Amygdala (tissue), 56 donors: ENCODE results near the gene KAT2B.
A peak's percentile ranks its signal among the peaks of the same experiment; 100 is the strongest.

ENCODE experiments used
- DNase-seq, 56 donors: peaks; one replicate each; lab custom pipeline; 2025; lab: John Stamatoyannopoulos, UW

KAT2B gene

GRCh38 chr3:20137647-20138046 lies 97.4 kb downstream of the KAT2B start:
- DNase-seq, result no peak

GRCh38 chr3:20140881-20141280 lies 100.6 kb downstream of the KAT2B start:
- DNase-seq, result no peak

GRCh38 chr3:20141316-20141715 lies 101.1 kb downstream of the KAT2B start:
- peak in 3 of 56 donors; percentile 0 to 32 (median 5) for DNase-seq

GRCh38 chr3:20141851-20142250 lies 101.6 kb downstream of the KAT2B start:
- peak in 52 of 56 donors; percentile 9 to 90 (median 61) for DNase-seq

- DNase-seq, result no peak
Measured at GRCh38 chr3:20142517-20142916, 102.3 kb downstream of the KAT2B start.

- DNase-seq, result no peak
Measured at GRCh38 chr3:20143519-20143918, 103.3 kb downstream of the KAT2B start.

GRCh38 chr3:20145874-20146273 lies 105.6 kb downstream of the KAT2B start:
- DNase-seq, result no peak

GRCh38 chr3:20146301-20146700 lies 106.1 kb downstream of the KAT2B start:
- DNase-seq, result no peak

GRCh38 chr3:20147361-20147760 lies 107.1 kb downstream of the KAT2B start:
- DNase-seq, result no peak

GRCh38 chr3:20148466-20148865 lies 108.2 kb downstream of the KAT2B start:
- DNase-seq, result no peak

GRCh38 chr3:20154078-20154477 lies 113.8 kb downstream of the KAT2B start:
- DNase-seq, result no peak

- DNase-seq, result no peak
Measured at GRCh38 chr3:20154928-20155327, 114.7 kb downstream of the KAT2B start.

- no peak for DNase-seq
Measured at GRCh38 chr3:20160230-20160629, 120.0 kb downstream of the KAT2B start.

- no peak for DNase-seq
Measured at GRCh38 chr3:20161714-20162113, 121.5 kb downstream of the KAT2B start.

- no peak for DNase-seq
Measured at GRCh38 chr3:20173844-20174410, 133.7 kb downstream of the KAT2B start.

GRCh38 chr3:20181276-20181675 lies 141.0 kb downstream of the KAT2B start:
- DNase-seq, result no peak

- no peak for DNase-seq
Measured at GRCh38 chr3:20182206-20182605, 142.0 kb downstream of the KAT2B start.

- DNase-seq, result no peak
Measured at GRCh38 chr3:20185331-20185678, 145.1 kb downstream of the KAT2B start.

- DNase-seq, result peak; percentile 76 to 99 (median 96)
Measured at GRCh38 chr3:20185679-20186599, 145.7 kb downstream of the KAT2B start, which contains the start of gene SGO1. TSS of gene SGO1 (minus strand) at chr3:20186206. CDS start at chr3:20184027, 2,179 bp downstream.

- DNase-seq, result peak in 7 of 56 donors; percentile 5 to 70 (median 30)
Measured at GRCh38 chr3:20186600-20187004, 146.4 kb downstream of the KAT2B start.

GRCh38 chr3:20190991-20191390 lies 150.7 kb downstream of the KAT2B start:
- DNase-seq, result no peak
